Prostate gland (tissue), 2 donors: Measurements from ENCODE around the gene ZNF331.

Experiments used
- CTCF ChIP-seq, 4 experiments: fragments of 200-600 bp in 2 of 4; fragments of 450-650 bp in 2 of 4; sonication (generic) in 2 of 4; IDR thresholded peaks; 1 replicate in 3 of 4; 2 replicates in 1 of 4; pipeline ENCODE4 v1.5.1; 2016 to 2019; ENCODE audit warnings: antibody characterized with exemption in 4 of 4, mild to moderate bottlenecking in 2 of 4, moderate library complexity in 2 of 4
- POLR2A ChIP-seq: fragments of 450-650 bp; IDR thresholded peaks from one replicate; pipeline ENCODE4 v1.6.1; 2016; ENCODE audit warnings: antibody characterized with exemption, mild to moderate bottlenecking

- no peak for TF ChIP-seq CTCF (IDR thresholded peaks at IDR 0.05)
- TF ChIP-seq POLR2A = no peak
Measured at GRCh38 chr19:53509443-53509842, 28.5 kb upstream of the ZNF331 start.
